ENCODE measurements around the gene PPIE.
"Not testable (repeated sequence)": the region's sequence is repeated elsewhere in the genome, so short reads cannot be mapped to it uniquely, and the experiment has no call there.

PPIE gene

GRCh38 chr1:39760074-39761008 lies 21.7 kb downstream of the PPIE start:
- no peak for DNase-seq

GRCh38 chr1:39761016-39761415 lies 22.3 kb downstream of the PPIE start:
- no peak for DNase-seq

GRCh38 chr1:39761557-39762260 lies 23.0 kb downstream of the PPIE start:
- DNase-seq, result no peak

GRCh38 chr1:39762550-39763540 lies 24.2 kb downstream of the PPIE start:
- DNase-seq, result no peak

- not testable (repeated sequence) for DNase-seq
Measured at GRCh38 chr1:39763619-39764374, 25.1 kb downstream of the PPIE start.

- not testable (repeated sequence) for DNase-seq
Measured at GRCh38 chr1:39764512-39764911, 25.8 kb downstream of the PPIE start.

GRCh38 chr1:39766466-39766865 lies 27.8 kb downstream of the PPIE start:
- DNase-seq, result not testable (repeated sequence)

- DNase-seq, result not testable (repeated sequence)
Measured at GRCh38 chr1:39769502-39769901, 30.8 kb downstream of the PPIE start.

GRCh38 chr1:39770100-39771021 lies 31.7 kb downstream of the PPIE start:
- peak; percentile 66 for DNase-seq

- DNase-seq, result peak; percentile 27
Measured at GRCh38 chr1:39771022-39771532, 32.4 kb downstream of the PPIE start, which contains the start of gene OXCT2. OXCT2 (minus strand) TSS chr1:39771348; CDS start chr1:39771255, 93 bp downstream.

GRCh38 chr1:39773369-39773979 lies 34.8 kb downstream of the PPIE start:
- not testable (repeated sequence) for DNase-seq

GRCh38 chr1:39775141-39775540 lies 36.5 kb downstream of the PPIE start:
- not testable (repeated sequence) for DNase-seq

- not testable (repeated sequence) for DNase-seq
Measured at GRCh38 chr1:39775676-39776399, 37.2 kb downstream of the PPIE start.

- no peak for DNase-seq
Measured at GRCh38 chr1:39776400-39776713, 37.7 kb downstream of the PPIE start.

GRCh38 chr1:39776886-39777285 lies 38.2 kb downstream of the PPIE start:
- DNase-seq, result no peak

- DNase-seq, result no peak
Measured at GRCh38 chr1:39777306-39777705, 38.6 kb downstream of the PPIE start.

- not testable (repeated sequence) for DNase-seq
Measured at GRCh38 chr1:39777896-39778295, 39.2 kb downstream of the PPIE start.

- DNase-seq, result not testable (repeated sequence)
Measured at GRCh38 chr1:39778463-39779099, 39.9 kb downstream of the PPIE start.

GRCh38 chr1:39779137-39779536 lies 40.5 kb downstream of the PPIE start:
- no peak for DNase-seq

Data from activated CD4-positive, alpha-beta T cell treated with anti-CD3 and anti-CD28 coated beads for 48 hours (primary cell).